Measurements from ENCODE around the gene RAB11A.

The RAB11A gene

DNA sequence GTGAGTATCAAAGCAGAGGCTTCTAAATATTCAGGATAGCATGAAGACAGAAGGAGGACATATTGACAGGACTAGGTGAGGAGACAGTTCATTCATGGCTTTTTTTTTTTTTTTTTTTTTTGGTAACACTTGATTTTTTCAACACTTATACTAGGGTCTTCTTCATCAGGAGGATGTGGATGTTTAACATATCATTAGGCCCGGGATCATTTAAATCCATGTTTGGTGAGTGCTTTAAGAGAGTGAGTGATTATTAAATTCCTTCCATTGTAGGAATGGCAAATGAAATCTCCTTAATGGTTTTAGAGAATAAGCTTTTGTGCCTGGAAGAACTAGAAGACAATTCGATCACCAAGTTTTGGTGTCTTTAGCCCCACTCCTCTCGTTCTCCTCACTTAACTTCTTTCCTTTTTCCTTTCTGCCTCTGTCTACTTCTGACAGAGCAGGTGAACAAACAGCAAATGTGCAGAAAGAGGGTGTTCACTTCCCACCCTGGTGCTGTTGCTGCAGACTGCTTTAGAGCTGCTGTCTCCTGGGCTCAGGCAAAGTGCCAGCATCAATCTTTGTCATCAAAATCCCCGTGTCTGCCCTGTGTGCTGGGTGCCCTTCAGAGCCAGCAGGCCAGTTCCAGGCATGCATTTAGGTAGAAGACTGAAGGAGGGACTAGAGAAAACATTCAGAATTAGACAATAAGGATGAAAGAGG lies 35.6 kb upstream of the RAB11A start:
- Histone ChIP-seq H3K4me3 (peak overlapping the region in 1 of 2 donors; percentile 33), H3K9me3 (no peaks in the 10 kb centered on the region), H3K27me3 (no peaks in the 10 kb centered on the region), H3K4me1 (peaks cover 0 to 38% (median 25%) of the 10 kb centered on the region in 4 donors), H3K36me3 (no peaks in the 10 kb centered on the region), H3K27ac (peak overlapping the region; percentile 74 to 76)
- peak in 1 of 2 donors; percentile 48 for DNase-seq
- intact Hi-C loops (cut with DNase I; ENCODE audit: low total_unique reads), result no loop called here
- TF ChIP-seq CTCF (IDR thresholded peaks at IDR 0.05), result no peak

GRCh38 chr15:65834603-65835282 lies 34.5 kb upstream of the RAB11A start:
- no peak overlapping the region for H3K4me3 ChIP-seq
- no peaks in the 10 kb centered on the region for H3K36me3 ChIP-seq
- no peak for TF ChIP-seq CTCF (IDR thresholded peaks at IDR 0.05)
- H3K4me1 ChIP-seq, result peaks cover 0 to 38% (median 25%) of the 10 kb centered on the region in 4 donors
- H3K27ac ChIP-seq, result peak overlapping the region; percentile 30 to 76
- no peaks in the 10 kb centered on the region for H3K9me3 ChIP-seq
- DNase-seq, result no peak
- intact Hi-C loops (cut with DNase I; ENCODE audit: low total_unique reads), result no loop called here
- no peaks in the 10 kb centered on the region for H3K27me3 ChIP-seq

DNA sequence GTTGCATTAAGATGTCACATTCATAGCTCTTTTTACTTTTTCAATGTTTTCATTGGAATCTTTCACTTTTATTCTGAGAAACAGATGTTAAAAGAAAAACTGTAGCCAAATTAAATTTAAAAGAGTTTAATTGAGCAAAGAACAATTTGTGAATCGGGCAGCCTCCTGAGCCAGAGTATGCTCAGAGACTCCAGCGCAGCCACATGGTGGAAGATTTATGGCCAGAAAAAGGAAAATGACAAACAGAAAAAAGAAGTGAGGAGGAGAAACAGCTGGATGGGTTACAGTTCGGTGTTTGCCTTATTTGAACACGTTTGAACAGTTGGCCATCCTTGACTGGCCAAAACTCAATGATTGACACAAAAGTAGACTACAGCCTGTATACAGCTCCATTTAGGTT lies 33.8 kb upstream of the RAB11A start:
- Histone ChIP-seq H3K4me1 (peaks cover 0 to 38% (median 25%) of the 10 kb centered on the region in 4 donors), H3K9me3 (no peaks in the 10 kb centered on the region), H3K36me3 (no peaks in the 10 kb centered on the region), H3K27ac (peak overlapping the region in 1 of 2 donors; percentile 30), H3K4me3 (no peak overlapping the region), H3K27me3 (no peaks in the 10 kb centered on the region)
- no peak for DNase-seq
- intact Hi-C loops (cut with DNase I; ENCODE audit: low total_unique reads), result no loop called here
- no peak for TF ChIP-seq CTCF (IDR thresholded peaks at IDR 0.05)

DNA sequence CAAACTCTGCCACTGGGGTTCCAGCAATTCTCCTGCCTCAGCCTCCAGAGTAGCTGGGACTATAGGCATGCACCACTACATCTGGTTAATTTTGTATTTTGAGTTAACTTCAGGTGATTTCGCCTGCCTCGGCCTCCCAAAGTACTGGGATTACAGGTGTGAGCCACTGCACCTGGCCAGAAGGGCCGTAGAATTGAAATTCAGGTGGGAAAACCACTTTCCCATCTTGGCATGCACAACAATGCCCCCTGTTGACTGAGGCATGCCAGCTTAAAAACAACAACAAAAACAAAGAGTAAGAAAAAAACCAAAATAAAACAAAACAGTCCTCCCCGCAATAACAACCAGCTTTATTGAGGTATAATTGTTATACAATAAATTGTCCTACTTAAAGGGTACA lies 32.6 kb upstream of the RAB11A start:
- no peak for TF ChIP-seq CTCF (IDR thresholded peaks at IDR 0.05)
- Histone ChIP-seq H3K27me3 (no peaks in the 10 kb centered on the region), H3K4me3 (no peak overlapping the region), H3K4me1 (peaks cover 0 to 46% (median 23%) of the 10 kb centered on the region in 4 donors), H3K9me3 (no peaks in the 10 kb centered on the region), H3K27ac (no peak overlapping the region), H3K36me3 (no peaks in the 10 kb centered on the region)
- DNase-seq, result no peak
- intact Hi-C loops (cut with DNase I; ENCODE audit: low total_unique reads), result no loop called here

DNA sequence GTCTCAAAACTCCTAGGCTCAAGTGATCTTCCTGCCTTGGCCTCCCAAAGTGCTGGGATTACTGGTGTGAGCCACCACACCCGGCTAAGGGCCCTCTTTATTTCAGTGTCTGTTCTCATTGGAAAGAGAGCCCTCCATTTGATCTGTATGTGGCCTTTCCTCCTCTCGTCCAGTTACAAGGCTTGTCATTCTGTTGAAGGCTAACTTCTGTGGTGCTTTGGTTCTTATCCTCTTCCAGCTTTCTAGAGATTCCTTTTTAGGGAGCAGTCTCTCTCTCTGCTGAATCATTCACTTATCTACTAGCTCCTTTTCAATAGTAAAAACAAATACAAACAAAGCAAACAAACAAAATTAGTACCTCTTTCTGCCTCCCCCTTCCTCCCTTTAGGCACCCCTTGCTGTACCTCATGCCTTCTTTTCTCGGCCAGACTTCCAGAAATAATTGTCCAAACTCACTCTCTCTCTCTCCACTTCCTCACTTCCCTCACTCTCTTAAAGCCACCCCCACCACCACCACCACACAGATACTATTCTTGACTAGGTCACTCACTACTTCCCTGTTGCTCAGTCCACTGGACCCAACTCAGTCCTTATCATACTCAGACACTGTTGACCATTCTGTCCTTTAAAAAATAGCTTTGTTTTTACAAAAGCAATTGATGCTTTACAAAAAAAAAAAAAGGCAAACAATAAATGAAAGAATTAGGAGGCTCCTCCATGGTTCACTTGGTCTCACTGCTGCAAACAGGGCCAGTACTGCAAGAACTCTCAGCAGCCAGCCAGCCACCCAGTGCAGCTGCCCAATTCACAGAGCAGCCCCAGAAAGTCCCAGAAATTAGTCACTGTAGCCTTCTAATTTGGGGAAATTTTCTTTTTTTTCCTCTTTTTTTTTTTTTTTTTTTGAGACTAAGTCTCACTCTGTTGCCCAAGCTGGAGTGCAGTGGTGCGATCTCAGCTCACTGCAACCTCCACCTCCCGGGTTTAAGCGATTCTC lies 31.7 kb upstream of the RAB11A start:
- no peaks in the 10 kb centered on the region for H3K9me3 ChIP-seq
- intact Hi-C loops (cut with DNase I; ENCODE audit: low total_unique reads), result no loop called here
- no peak overlapping the region for H3K4me3 ChIP-seq
- TF ChIP-seq CTCF (IDR thresholded peaks at IDR 0.05), result no peak
- H3K27me3 ChIP-seq, result no peaks in the 10 kb centered on the region
- peak in 1 of 2 donors; percentile 24 for DNase-seq
- no peaks in the 10 kb centered on the region for H3K36me3 ChIP-seq
- H3K27ac ChIP-seq, result no peak overlapping the region
- peaks cover 0 to 37% (median 17%) of the 10 kb centered on the region in 4 donors for H3K4me1 ChIP-seq

All from tibial artery (tissue), 4 donors.